ENCODE measurements around the gene ZNF429.
"Not testable (repeated sequence)": the region's sequence is repeated elsewhere in the genome, so short reads cannot be mapped to it uniquely, and the experiment has no call there.

The ZNF429 gene

GRCh38 chr19:21505459-21506451 lies at the start of gene ZNF429:
ZNF429 (plus strand) TSS chr19:21505602; CDS start chr19:21505772, 170 bp downstream.
- DNase-seq = peak; percentile 93

DNA sequence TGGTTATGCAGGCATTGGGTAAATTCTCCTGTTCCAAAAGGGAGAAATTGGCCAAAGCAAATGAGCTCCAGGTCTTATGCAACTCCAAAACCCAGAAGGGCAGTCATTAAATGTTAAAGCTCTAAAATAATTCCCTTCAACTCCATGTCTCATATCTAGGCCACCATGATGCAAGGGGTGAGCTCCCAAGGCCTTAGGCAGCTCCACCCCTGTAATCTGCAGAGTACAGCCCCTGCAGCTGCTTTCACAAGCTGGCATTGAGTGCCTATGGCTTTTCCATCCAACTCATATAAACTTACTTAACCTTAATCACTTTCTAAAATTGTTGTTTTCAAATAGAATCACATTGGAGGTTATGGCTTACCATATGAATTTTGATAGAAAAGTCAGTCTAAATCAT lies 44.7 kb upstream of the ZNF429 start:
- no peak for DNase-seq

DNA sequence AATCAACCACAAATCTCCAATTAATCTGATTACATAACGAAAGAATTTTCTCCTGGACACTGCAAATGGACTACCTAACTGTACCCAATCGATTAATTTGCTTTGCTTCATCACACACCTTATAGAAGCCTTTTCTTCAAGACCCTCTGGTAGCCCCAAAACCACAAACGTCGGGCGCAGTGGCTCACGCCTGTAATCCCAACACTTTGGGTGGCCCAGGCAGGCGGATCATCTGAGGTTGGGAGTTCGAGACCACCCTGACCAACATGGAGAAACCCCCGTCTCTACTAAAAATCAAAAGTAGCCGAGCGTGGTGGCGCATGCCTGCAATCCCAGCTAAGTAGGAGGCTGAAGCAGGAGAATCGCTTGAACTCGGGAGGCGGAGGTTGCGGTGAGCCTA lies 42.9 kb upstream of the ZNF429 start:
- DNase-seq = no peak

- DNase-seq = peak; percentile 27
Measured at GRCh38 chr19:21463449-21464105, 41.8 kb upstream of the ZNF429 start.

GRCh38 chr19:21466627-21467026 lies 38.8 kb upstream of the ZNF429 start:
- DNase-seq = no peak

- no peak for DNase-seq
Measured at GRCh38 chr19:21468791-21469190, 36.6 kb upstream of the ZNF429 start.

DNA sequence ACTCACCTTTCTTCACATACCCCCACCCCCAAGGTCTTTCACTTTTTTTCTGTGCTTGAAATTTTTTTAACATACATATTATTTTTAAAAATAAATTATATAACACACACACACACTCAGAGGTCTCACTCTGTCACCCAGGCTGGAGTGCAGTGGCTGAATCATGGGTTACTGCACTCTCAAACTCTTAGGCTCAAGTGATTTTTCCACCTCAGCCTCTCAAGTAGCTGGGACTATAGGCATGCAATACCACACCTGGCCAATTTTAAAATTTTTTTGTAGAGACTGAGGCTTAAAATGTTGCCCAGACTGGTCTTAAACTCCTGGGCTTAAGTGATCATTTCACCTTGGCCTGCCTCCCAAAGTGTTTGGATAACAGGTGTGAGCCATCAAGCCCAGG lies 32.9 kb upstream of the ZNF429 start:
- no peak for DNase-seq

DNA sequence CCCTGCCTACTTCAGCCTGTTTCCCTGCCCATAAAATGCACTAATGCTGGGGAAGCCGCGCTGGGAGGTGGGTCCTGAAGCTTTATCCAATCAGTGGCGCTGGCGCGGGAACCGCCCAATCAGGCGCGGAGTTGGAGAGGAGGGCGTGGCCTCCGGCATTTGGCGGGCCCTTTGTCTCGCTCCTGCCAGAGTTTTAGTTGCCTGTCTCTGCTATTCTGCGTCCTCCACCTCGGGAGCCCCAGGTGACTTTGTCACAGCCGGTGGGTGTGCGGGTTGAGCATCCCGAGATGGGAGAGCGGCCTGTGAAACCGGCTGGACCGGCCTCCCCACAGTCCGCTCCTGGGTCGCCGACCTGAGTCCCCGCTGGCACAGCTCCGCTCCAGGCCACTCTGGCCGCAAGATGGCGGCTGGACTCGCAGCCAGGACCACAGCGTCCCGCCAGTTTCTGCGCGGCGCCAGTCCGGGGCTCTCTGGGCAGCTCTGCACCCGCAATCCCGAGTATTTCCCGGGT lies 30.7 kb upstream of the ZNF429 start:
- peak; percentile 63 for DNase-seq

- DNase-seq = not testable (repeated sequence)
Measured at GRCh38 chr19:21482361-21482760, 23.0 kb upstream of the ZNF429 start.

GRCh38 chr19:21482863-21483276 lies 22.5 kb upstream of the ZNF429 start:
- DNase-seq = peak; percentile 44

- DNase-seq = no peak
Measured at GRCh38 chr19:21483589-21484170, 21.7 kb upstream of the ZNF429 start.

- DNase-seq = no peak
Measured at GRCh38 chr19:21484631-21485030, 20.8 kb upstream of the ZNF429 start.

DNA sequence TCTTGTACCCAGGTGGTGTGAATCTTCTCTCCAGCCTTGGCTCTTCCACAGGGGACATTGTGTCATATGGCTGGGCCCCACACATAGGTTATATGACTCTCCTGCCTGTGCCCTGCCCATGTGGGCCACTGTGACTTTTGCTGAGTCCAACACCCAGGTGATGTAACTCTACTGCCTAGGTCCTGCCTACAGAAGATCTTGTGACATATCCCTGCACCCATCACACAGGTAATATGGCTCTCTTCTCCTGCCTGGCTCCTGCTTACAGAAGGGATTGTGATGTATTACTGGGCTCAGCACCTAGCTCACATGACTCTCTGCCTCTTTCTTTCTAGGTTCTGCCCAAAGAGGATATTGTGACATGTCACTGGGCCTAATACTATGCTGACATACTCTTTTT lies 19.5 kb upstream of the ZNF429 start:
- no peak for DNase-seq

- no peak for DNase-seq
Measured at GRCh38 chr19:21487969-21488368, 17.4 kb upstream of the ZNF429 start.

DNA sequence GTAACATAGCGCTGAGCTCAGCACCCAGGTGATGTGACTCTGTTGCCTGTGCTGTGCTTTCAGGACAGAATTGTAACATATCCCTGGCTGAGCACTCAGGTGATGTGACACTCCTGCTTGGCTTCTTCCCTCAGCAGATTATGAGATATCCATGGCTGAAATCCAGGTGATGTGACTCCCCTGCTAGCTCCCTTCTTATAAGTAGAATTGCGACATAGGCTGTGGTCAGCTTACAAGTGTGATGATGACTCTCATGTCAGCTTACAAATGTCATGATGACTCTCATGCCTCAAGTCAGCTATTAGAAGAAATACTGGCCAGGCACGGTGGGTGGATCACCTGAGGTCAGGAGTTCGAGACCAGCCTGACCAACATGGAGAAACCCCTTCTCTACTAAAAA lies 14.3 kb upstream of the ZNF429 start:
- no peak for DNase-seq

GRCh38 chr19:21492947-21493906 lies 12.2 kb upstream of the ZNF429 start:
- DNase-seq = no peak

DNA sequence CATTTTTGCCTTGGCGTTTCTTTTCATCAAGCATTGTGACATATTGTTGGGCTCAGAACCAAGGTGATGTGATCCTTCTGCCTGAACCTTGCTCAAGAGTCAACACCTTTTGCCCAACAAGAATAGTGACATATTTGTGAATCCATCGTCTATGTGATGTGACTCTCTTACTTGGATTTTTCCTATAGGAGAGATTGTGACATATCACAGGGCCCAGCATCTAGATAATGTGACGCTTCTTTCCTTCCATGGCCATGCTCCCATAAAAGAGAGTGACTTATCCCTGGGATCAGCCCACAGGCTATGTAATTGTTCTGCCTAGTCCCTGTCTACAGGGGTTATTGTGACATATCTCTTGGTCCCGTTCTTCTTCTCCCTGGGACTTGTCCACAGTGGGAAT lies 8.5 kb upstream of the ZNF429 start:
- no peak for DNase-seq

DNA sequence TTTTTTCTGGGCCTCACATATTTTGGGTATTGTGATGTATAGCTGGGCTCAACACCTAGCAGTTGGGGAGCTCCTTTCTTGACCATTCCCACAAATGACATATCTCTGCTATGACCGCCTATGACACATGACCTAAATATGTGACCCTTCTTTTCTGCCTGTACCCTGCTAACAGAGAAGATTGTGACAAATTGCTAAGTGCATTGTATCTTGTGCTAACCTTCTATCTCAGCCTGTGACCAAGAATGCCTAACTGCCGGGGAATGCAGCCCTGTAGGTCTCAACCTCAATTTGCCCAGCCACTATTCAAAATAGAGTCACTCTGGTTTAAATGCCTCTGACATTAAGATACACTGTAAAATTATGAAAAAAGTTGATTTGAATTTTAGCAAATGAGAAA lies 6.8 kb upstream of the ZNF429 start:
- no peak for DNase-seq

DNA sequence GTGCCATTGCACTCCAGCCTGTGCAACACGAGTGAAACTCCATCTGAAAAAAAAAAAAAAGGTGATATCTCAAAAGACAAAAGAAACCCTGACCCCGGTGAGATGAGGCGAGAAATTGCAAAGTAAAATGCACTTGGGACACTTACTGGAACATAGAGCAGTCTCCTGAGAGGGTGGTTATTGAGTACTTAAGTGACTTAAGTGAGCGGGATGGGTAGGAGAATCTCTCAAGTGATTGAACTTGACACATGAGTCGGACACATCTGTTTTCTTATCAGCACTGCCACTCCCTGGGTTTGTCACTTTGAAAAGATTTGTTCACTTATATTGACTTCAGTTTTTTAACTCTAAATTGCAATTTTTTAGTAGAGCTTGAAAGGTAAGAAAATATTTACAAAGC lies 2.8 kb downstream of the ZNF429 start:
- DNase-seq = no peak

GRCh38 chr19:21511058-21511457 lies 5.7 kb downstream of the ZNF429 start:
- DNase-seq = not testable (repeated sequence)

- DNase-seq = not testable (repeated sequence)
Measured at GRCh38 chr19:21512609-21513008, 7.2 kb downstream of the ZNF429 start.

DNA sequence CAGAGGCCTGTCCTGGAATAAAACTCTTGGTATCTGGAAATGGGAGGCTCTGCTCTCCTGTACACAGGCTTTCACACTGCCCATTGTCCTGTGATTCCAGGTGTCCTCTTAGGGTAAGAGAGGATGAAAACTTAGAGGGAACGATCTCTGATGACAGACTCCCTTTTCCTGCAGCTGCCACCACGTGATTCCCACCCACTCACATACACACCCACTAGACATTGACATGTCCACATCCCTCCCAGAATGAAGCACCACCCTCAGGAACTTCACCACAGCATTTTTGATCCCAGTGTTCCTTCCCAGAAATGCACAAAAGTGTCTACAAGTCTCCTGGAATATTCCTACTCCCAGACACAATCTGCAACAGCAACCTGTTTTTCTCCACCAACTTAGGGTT lies 8.2 kb downstream of the ZNF429 start:
- no peak for DNase-seq
